Lower leg skin (tissue), 3 donors: Measurements from ENCODE around the gene KDM5A.

Experiments
- POLR2A ChIP-seq, 2 donors: fragments of 450-650 bp; IDR thresholded peaks; one replicate each; pipeline ENCODE4 v1.6.1; 2016 to 2017; ENCODE audit warnings: antibody characterized with exemption in 2 of 2, mild to moderate bottlenecking in 1 of 2, moderate library complexity in 1 of 2
- TF ChIP-seq, protein P1 (sequence below), 3 donors: fragments of 450-650 bp; IDR thresholded peaks; one replicate each; pipeline ENCODE4 v1.5.1; 2016; ENCODE audit warnings: antibody characterized with exemption in 3 of 3, mild to moderate bottlenecking in 3 of 3, moderate library complexity in 2 of 3

DNA sequence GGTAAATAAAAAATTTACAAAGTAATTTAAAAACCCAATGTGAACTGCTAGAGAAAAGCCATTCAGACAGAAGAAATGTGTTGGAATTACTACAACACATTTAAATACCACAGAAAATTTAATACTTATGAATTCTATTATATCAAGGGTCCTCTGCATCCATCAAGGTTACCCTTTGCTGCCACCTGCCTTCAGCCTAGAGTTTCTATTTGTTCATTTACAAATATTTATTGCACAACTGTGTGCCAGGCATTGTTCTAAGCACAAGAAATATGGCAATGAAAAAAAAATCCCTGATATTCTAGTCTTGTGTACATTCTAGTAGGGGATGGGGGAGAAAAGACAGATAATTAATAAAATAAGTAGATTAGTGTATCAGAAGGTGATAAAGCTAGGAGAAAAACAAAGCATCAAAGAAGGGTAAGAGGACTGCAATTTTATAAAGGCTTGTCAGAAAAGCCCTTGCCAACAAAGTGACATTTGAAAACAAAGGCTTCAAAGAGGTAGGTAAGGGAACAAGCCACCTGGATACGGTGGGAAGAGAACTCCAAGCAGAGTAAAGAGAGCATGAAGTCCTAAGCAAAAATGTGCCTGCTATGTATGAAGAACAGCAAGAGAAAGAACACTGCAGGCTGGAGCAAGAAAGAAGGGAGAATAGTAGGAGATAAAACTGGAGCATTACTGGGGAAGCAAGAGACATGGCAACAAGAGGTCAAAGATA lies 67.4 kb downstream of the KDM5A start:
- TF ChIP-seq, protein P1, sequence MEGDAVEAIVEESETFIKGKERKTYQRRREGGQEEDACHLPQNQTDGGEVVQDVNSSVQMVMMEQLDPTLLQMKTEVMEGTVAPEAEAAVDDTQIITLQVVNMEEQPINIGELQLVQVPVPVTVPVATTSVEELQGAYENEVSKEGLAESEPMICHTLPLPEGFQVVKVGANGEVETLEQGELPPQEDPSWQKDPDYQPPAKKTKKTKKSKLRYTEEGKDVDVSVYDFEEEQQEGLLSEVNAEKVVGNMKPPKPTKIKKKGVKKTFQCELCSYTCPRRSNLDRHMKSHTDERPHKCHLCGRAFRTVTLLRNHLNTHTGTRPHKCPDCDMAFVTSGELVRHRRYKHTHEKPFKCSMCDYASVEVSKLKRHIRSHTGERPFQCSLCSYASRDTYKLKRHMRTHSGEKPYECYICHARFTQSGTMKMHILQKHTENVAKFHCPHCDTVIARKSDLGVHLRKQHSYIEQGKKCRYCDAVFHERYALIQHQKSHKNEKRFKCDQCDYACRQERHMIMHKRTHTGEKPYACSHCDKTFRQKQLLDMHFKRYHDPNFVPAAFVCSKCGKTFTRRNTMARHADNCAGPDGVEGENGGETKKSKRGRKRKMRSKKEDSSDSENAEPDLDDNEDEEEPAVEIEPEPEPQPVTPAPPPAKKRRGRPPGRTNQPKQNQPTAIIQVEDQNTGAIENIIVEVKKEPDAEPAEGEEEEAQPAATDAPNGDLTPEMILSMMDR (IDR thresholded peaks at IDR 0.05) = no peak
- no peak for TF ChIP-seq POLR2A (IDR thresholded peaks at IDR 0.05)
